ENCODE results near the gene NSL1.
A peak's percentile ranks its signal among the peaks of the same experiment; 100 is the strongest.
"Not testable (repeated sequence)": the region's sequence is repeated elsewhere in the genome, so short reads cannot be mapped to it uniquely, and the experiment has no call there.

The NSL1 gene

GRCh38 chr1:212771341-212771740, 20.2 kb downstream of the NSL1 start:
- ChIA-PET CTCF (no interaction called here), POLR2A (no interaction called here)

GRCh38 chr1:212769459-212770167, 22.0 kb downstream of the NSL1 start:
- ChIA-PET CTCF (interaction anchor here (0.7 kb wide), 1 partner anchor 12 kb away, joined by 9 read pairs; no protein-coding TSS in a partner anchor), POLR2A (no interaction called here)
- no peak for DNase-seq (ENCODE audit: extremely low spot score)
- TF ChIP-seq, protein P1, sequence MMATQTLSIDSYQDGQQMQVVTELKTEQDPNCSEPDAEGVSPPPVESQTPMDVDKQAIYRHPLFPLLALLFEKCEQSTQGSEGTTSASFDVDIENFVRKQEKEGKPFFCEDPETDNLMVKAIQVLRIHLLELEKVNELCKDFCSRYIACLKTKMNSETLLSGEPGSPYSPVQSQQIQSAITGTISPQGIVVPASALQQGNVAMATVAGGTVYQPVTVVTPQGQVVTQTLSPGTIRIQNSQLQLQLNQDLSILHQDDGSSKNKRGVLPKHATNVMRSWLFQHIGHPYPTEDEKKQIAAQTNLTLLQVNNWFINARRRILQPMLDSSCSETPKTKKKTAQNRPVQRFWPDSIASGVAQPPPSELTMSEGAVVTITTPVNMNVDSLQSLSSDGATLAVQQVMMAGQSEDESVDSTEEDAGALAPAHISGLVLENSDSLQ (IDR thresholded peaks at IDR 0.05) = no peak
- TF ChIP-seq NFRKB (IDR thresholded peaks at IDR 0.05) = no peak
- no peak for TF ChIP-seq BHLHE40 (IDR thresholded peaks at IDR 0.05; ENCODE audit: borderline replicate concordance)
- no peak for TF ChIP-seq SUZ12 (IDR thresholded peaks at IDR 0.05)
- TF ChIP-seq LEF1 (IDR thresholded peaks at IDR 0.05; ENCODE audit: borderline replicate concordance) = no peak
- no peak for TF ChIP-seq FOXK2 (IDR thresholded peaks at IDR 0.05)
- no peak for TF ChIP-seq FOXA1 (IDR thresholded peaks at IDR 0.05)

More at GRCh38 chr1:212771341-212771740, 20.2 kb downstream of the NSL1 start:
- no peak for DNase-seq (ENCODE audit: extremely low spot score)
- TF ChIP-seq CTBP1 (IDR thresholded peaks at IDR 0.05; ENCODE audit: borderline replicate concordance) = no peak
- TF ChIP-seq, protein P1 (IDR thresholded peaks at IDR 0.05) = no peak
- no peak for TF ChIP-seq HDGF (IDR thresholded peaks at IDR 0.05; ENCODE audit: borderline replicate concordance)
- no peak for TF ChIP-seq SUZ12 (IDR thresholded peaks at IDR 0.05)
- no peak for TF ChIP-seq FOXA1 (IDR thresholded peaks at IDR 0.05)
- TF ChIP-seq ELF4 (IDR thresholded peaks at IDR 0.05) = no peak
- no peak for TF ChIP-seq BHLHE40 (IDR thresholded peaks at IDR 0.05; ENCODE audit: borderline replicate concordance)
- no peak for TF ChIP-seq ARNT (IDR thresholded peaks at IDR 0.05)

- CTCF ChIA-PET = not testable (repeated sequence)
Measured at GRCh38 chr1:212766825-212767224, 24.8 kb downstream of the NSL1 start.

GRCh38 chr1:212764718-212765281, 26.8 kb downstream of the NSL1 start:
- POLR2A ChIA-PET; DNase-seq (ENCODE audit: extremely low spot score): not testable (repeated sequence)
- CTCF ChIA-PET = interaction anchor here (0.9 kb wide), 1 partner anchor 15 kb away, joined by 3 read pairs; no protein-coding TSS in a partner anchor
- TF ChIP-seq ZNF384 (IDR thresholded peaks at IDR 0.05) = peak; percentile 63

More at GRCh38 chr1:212766825-212767224, 24.8 kb downstream of the NSL1 start:
- POLR2A ChIA-PET; DNase-seq (ENCODE audit: extremely low spot score): not testable (repeated sequence)

DNA sequence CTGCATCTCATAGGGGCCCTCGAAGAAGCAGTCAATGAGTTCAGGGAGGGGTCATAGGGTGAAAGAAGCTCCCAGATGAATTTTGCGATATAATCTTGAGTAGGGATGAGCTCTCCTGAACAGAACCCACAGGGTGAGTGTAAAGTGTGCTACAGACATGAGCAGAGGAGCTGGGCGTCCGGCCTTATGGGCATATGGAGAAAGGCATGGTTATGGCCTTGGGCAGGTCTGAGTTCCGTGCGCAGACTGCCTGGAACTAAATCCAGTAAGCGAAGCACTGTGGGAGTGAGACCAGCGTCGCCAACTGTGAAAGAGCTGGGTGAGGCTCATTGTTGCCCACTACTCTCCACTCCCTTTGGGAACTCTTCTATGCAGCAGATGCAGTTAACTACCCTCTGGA, 28.7 kb downstream of the NSL1 start:
- TF ChIP-seq TARDBP (IDR thresholded peaks at IDR 0.05) = no peak
- TF ChIP-seq FOXK2 (IDR thresholded peaks at IDR 0.05) = no peak
- TF ChIP-seq ELF4 (IDR thresholded peaks at IDR 0.05) = no peak
- ChIA-PET CTCF (no interaction called here), POLR2A (no interaction called here)
- no peak for DNase-seq (ENCODE audit: extremely low spot score)

DNA sequence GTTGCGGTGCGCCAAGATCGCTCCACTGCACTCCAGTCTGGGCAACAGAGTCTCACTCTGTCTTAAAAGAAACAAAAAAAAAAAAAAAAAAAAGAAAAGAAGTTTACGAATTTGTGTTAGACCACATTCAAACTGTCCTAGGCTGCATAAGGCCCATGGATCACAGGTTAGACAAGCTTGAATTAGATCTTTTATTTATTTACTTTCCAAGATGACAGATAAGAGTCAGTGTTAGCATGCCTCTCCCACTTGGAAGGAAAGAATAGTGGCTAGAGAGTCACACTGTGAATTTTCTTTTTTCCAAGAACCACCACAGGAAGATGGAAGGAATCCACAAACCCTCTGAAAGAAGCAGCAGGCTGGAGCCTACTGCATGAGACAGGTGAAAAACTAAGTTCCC, 29.3 kb downstream of the NSL1 start:
- TF ChIP-seq NFRKB (IDR thresholded peaks at IDR 0.05) (no peak), CTBP1 (IDR thresholded peaks at IDR 0.05; ENCODE audit: borderline replicate concordance) (no peak), HDGF (IDR thresholded peaks at IDR 0.05; ENCODE audit: borderline replicate concordance) (no peak), SP1 (IDR thresholded peaks at IDR 0.05) (no peak), TARDBP (IDR thresholded peaks at IDR 0.05) (no peak), FOXA1 (IDR thresholded peaks at IDR 0.05) (no peak), ARNT (IDR thresholded peaks at IDR 0.05) (no peak), SUZ12 (IDR thresholded peaks at IDR 0.05) (no peak), BHLHE40 (IDR thresholded peaks at IDR 0.05; ENCODE audit: borderline replicate concordance) (no peak), ELF4 (IDR thresholded peaks at IDR 0.05) (no peak), L3MBTL2 (conservative IDR thresholded peaks at IDR 0.05) (no peak), LEF1 (IDR thresholded peaks at IDR 0.05; ENCODE audit: borderline replicate concordance) (no peak), FOXK2 (IDR thresholded peaks at IDR 0.05) (no peak), FOXM1 (IDR thresholded peaks at IDR 0.05; ENCODE audit: borderline replicate concordance) (no peak), ZNF384 (IDR thresholded peaks at IDR 0.05) (no peak)
- TF ChIP-seq, protein P1 (IDR thresholded peaks at IDR 0.05) = no peak
- ChIA-PET POLR2A (interaction anchor here (0.7 kb wide), 1 partner anchor 29 kb away, joined by 3 read pairs; no protein-coding TSS in a partner anchor), CTCF (interaction anchor here (1.7 kb wide), 1 partner anchor 13 kb away, joined by 6 read pairs; no protein-coding TSS in a partner anchor)
- DNase-seq (ENCODE audit: extremely low spot score) = no peak

Measured in HEK293T (cell line).